OCI-LY7 (cell line): ENCODE results near the gene UBE2E3.

ENCODE experiments used
- EZH2phosphoT487 ChIP-seq: fragments of 200-600 bp; sonication (generic); IDR thresholded peaks from 2 replicates; pipeline ENCODE4 v1.6.1; 2018; ENCODE audit warnings: low read depth, borderline replicate concordance, mild to moderate bottlenecking, mixed run types, antibody characterized with exemption, low read length, moderate library complexity, mixed read lengths
- TF ChIP-seq, protein P1 (sequence below): fragments of 200-600 bp; sonication (generic); conservative IDR thresholded peaks from 2 replicates; pipeline ENCODE4 v1.5.1; 2014; ENCODE audit warnings: mild to moderate bottlenecking, antibody characterized with exemption, low read length, moderate library complexity, mixed read lengths

DNA sequence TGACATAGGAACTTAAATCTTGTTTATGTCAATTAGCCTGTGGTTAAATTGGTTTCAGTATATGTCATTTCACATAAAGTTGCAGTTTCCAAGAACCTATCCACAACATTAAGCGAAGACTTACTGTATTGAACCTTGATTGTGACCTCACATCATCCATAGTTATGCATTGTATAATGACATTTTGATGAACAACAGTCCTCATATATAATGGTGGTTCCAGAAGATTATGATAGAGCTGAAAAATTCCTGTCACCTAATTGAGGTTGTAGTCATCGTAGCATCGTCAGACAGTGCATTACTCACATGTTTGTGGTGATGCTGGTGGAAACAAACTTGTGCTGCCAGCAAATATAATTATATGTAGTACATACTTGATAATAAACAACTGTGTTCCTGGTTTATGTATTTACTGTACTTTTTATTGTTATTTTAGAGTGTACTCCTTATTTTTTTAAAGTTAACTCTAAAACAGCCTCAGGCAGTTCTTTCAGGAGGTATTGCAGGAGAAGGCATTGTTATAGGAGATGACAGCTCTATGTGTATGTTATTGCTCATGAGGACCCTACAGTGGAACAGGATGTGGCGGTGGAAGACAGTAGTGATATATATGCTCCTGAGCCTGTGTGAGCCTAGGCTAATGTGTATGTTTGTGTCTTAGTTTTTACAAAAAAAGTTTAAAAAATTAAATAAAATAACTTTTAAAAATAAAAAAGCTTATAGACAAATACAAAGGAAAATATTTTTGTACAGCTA is 56.6 kb downstream of the UBE2E3 start:
- TF ChIP-seq, protein P1, sequence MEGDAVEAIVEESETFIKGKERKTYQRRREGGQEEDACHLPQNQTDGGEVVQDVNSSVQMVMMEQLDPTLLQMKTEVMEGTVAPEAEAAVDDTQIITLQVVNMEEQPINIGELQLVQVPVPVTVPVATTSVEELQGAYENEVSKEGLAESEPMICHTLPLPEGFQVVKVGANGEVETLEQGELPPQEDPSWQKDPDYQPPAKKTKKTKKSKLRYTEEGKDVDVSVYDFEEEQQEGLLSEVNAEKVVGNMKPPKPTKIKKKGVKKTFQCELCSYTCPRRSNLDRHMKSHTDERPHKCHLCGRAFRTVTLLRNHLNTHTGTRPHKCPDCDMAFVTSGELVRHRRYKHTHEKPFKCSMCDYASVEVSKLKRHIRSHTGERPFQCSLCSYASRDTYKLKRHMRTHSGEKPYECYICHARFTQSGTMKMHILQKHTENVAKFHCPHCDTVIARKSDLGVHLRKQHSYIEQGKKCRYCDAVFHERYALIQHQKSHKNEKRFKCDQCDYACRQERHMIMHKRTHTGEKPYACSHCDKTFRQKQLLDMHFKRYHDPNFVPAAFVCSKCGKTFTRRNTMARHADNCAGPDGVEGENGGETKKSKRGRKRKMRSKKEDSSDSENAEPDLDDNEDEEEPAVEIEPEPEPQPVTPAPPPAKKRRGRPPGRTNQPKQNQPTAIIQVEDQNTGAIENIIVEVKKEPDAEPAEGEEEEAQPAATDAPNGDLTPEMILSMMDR = no peak
- TF ChIP-seq EZH2phosphoT487 = no peak
